ENCODE measurements around the gene TNFAIP8. TPM values are rescaled to one million over a fixed set of nuclear protein-coding genes. Genes with fewer than 3 reads are reported as not detected.

The TNFAIP8 gene
- total and polyA plus RNA-seq, 9 of the 15 experiments (the other 6 are each of a cell fraction or from before 2014, with no cell fraction given): 29.9 to 52.2 (median 44.8) TPM

DNA sequence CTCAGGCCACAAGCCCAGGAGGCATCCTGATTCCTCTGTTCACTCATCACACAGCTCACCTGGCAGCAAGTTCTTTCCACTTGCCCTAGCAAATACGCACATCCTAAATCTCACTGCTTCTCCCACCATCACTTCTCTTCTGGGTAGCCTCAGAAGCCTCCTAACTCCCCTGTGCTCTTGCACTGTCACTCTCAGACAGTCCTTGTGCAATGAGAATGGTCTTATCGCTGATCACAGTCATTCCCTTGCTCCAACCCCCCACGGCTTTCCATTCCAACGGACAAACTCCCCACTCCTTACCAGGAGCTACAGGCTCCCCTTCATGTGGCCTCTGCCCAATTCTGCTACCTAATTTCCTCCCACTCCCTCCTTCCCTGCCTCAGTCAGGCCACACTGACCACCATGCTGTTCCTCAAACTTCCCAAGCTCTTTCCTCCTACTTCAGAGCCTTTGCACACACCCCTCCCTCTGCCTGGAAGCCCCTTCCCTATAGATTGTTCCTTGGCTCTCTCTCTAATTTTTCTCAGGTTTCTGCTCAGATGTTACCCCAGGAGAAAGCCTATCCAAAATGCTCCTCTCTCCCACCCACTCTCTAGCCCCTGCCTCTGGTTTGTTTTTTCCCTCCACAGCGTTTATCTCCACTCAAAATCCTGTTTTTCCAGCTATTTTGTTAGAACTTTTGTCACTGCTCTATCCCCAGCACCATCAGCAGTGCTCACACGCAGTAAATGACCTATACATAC, 34.1 kb upstream of the TNFAIP8 start (continued):
- no peak for TF ChIP-seq SRSF9 (IDR thresholded peaks at IDR 0.05; ENCODE audit: borderline replicate concordance, low read depth, low read length)
- TF ChIP-seq POLR2G (IDR thresholded peaks at IDR 0.05; ENCODE audit: low read depth, low read length): no peak
- peak; percentile 36; the same call in 1 of the 2 replicates for TF ChIP-seq L3MBTL2 (IDR thresholded peaks at IDR 0.05)
- TF ChIP-seq FOXA1 (IDR thresholded peaks at IDR 0.05; ENCODE audit: borderline replicate concordance): no peak
- TF ChIP-seq CEBPB (tag; IDR thresholded peaks at IDR 0.05): peak; percentile 99
- no peak for TF ChIP-seq PHF20 (IDR thresholded peaks at IDR 0.05; ENCODE audit: partially characterized antibody)
- TF ChIP-seq NR4A1 (CRISPR knock-in tag; IDR thresholded peaks at IDR 0.05): no peak
- TF ChIP-seq NR4A1 (tag; IDR thresholded peaks at IDR 0.05): no peak
- no peak for TF ChIP-seq ZNF274 (IDR thresholded peaks at IDR 0.05; ENCODE audit: borderline replicate concordance, low read depth, low read length)
- peak in 1 of 2 experiments; percentile 7 for TF ChIP-seq NCOA2 (IDR thresholded peaks at IDR 0.05; ENCODE audit: partially characterized antibody in 2 of 2)
- no peak for TF ChIP-seq PCBP1 (IDR thresholded peaks at IDR 0.05; ENCODE audit: low read depth, low read length, poor library complexity, severe bottlenecking)
- TF ChIP-seq, protein P1, sequence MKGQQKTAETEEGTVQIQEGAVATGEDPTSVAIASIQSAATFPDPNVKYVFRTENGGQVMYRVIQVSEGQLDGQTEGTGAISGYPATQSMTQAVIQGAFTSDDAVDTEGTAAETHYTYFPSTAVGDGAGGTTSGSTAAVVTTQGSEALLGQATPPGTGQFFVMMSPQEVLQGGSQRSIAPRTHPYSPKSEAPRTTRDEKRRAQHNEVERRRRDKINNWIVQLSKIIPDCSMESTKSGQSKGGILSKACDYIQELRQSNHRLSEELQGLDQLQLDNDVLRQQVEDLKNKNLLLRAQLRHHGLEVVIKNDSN (CRISPR knock-in tag; IDR thresholded peaks at IDR 0.05): no peak
- no peak for TF ChIP-seq PURB (CRISPR knock-in tag; IDR thresholded peaks at IDR 0.05; ENCODE audit: low read depth)
- TF ChIP-seq SRSF1 (IDR thresholded peaks at IDR 0.05; ENCODE audit: low read depth, low read length): no peak
- no peak for TF ChIP-seq XRCC4 (IDR thresholded peaks at IDR 0.05; ENCODE audit: extremely low read depth, insufficient read depth, insufficient read length)
- TF ChIP-seq, protein P2, sequence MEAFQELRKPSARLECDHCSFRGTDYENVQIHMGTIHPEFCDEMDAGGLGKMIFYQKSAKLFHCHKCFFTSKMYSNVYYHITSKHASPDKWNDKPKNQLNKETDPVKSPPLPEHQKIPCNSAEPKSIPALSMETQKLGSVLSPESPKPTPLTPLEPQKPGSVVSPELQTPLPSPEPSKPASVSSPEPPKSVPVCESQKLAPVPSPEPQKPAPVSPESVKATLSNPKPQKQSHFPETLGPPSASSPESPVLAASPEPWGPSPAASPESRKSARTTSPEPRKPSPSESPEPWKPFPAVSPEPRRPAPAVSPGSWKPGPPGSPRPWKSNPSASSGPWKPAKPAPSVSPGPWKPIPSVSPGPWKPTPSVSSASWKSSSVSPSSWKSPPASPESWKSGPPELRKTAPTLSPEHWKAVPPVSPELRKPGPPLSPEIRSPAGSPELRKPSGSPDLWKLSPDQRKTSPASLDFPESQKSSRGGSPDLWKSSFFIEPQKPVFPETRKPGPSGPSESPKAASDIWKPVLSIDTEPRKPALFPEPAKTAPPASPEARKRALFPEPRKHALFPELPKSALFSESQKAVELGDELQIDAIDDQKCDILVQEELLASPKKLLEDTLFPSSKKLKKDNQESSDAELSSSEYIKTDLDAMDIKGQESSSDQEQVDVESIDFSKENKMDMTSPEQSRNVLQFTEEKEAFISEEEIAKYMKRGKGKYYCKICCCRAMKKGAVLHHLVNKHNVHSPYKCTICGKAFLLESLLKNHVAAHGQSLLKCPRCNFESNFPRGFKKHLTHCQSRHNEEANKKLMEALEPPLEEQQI (IDR thresholded peaks at IDR 0.05): peak; percentile 42; the same call in 1 of the 2 replicates
- no peak for TF ChIP-seq ZNF12 (CRISPR knock-in tag; IDR thresholded peaks at IDR 0.05)
- TF ChIP-seq, protein P3, sequence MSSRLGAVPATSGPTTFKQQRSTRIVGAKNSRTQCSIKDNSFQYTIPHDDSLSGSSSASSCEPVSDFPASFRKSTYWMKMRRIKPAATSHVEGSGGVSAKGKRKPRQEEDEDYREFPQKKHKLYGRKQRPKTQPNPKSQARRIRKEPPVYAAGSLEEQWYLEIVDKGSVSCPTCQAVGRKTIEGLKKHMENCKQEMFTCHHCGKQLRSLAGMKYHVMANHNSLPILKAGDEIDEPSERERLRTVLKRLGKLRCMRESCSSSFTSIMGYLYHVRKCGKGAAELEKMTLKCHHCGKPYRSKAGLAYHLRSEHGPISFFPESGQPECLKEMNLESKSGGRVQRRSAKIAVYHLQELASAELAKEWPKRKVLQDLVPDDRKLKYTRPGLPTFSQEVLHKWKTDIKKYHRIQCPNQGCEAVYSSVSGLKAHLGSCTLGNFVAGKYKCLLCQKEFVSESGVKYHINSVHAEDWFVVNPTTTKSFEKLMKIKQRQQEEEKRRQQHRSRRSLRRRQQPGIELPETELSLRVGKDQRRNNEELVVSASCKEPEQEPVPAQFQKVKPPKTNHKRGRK (tag; IDR thresholded peaks at IDR 0.05): no peak
- TF ChIP-seq, protein P4, sequence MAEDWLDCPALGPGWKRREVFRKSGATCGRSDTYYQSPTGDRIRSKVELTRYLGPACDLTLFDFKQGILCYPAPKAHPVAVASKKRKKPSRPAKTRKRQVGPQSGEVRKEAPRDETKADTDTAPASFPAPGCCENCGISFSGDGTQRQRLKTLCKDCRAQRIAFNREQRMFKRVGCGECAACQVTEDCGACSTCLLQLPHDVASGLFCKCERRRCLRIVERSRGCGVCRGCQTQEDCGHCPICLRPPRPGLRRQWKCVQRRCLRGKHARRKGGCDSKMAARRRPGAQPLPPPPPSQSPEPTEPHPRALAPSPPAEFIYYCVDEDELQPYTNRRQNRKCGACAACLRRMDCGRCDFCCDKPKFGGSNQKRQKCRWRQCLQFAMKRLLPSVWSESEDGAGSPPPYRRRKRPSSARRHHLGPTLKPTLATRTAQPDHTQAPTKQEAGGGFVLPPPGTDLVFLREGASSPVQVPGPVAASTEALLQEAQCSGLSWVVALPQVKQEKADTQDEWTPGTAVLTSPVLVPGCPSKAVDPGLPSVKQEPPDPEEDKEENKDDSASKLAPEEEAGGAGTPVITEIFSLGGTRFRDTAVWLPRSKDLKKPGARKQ (CRISPR knock-in tag; IDR thresholded peaks at IDR 0.05): no peak
- TF ChIP-seq ZNF239 (CRISPR knock-in tag; IDR thresholded peaks at IDR 0.05): peak; percentile 46; the same call in 1 of the 2 replicates
- TF ChIP-seq ZNF133 (CRISPR knock-in tag; IDR thresholded peaks at IDR 0.05): no peak
- TF ChIP-seq ZNF124 (CRISPR knock-in tag; IDR thresholded peaks at IDR 0.05): no peak
- peak; percentile 92 for TF ChIP-seq SMAD4 (CRISPR knock-in tag; conservative IDR thresholded peaks at IDR 0.05)
